Measurements from ENCODE around the gene ROR2.

ROR2 gene

GRCh38 chr9:91825422-91825821 is 124.6 kb downstream of the ROR2 start:
- in situ Hi-C loops (cut with HindIII; ENCODE audit: low sequenced_read_pairs) = no loop called here

- in situ Hi-C loops (cut with HindIII; ENCODE audit: low sequenced_read_pairs) = no loop called here
Observed at GRCh38 chr9:91824601-91825305, 125.3 kb downstream of the ROR2 start.

- in situ Hi-C loops (cut with HindIII; ENCODE audit: low sequenced_read_pairs) = no loop called here
Observed at GRCh38 chr9:91824151-91824550, 125.9 kb downstream of the ROR2 start.

- in situ Hi-C loops (cut with HindIII; ENCODE audit: low sequenced_read_pairs) = no loop called here
Observed at GRCh38 chr9:91820949-91821880, 128.8 kb downstream of the ROR2 start.

- in situ Hi-C loops (cut with HindIII; ENCODE audit: low sequenced_read_pairs) = no loop called here
Observed at GRCh38 chr9:91820126-91820750, 129.8 kb downstream of the ROR2 start.

- in situ Hi-C loops (cut with HindIII; ENCODE audit: low sequenced_read_pairs) = no loop called here
Observed at GRCh38 chr9:91818647-91819403, 131.2 kb downstream of the ROR2 start.

GRCh38 chr9:91818225-91818585 is 131.8 kb downstream of the ROR2 start:
- in situ Hi-C loops (cut with HindIII; ENCODE audit: low sequenced_read_pairs) = no loop called here

GRCh38 chr9:91817493-91818224 is 132.4 kb downstream of the ROR2 start:
- in situ Hi-C loops (cut with HindIII; ENCODE audit: low sequenced_read_pairs) = no loop called here

GRCh38 chr9:91817106-91817492 is 132.9 kb downstream of the ROR2 start:
- in situ Hi-C loops (cut with HindIII; ENCODE audit: low sequenced_read_pairs) = no loop called here

- in situ Hi-C loops (cut with HindIII; ENCODE audit: low sequenced_read_pairs) = no loop called here
Observed at GRCh38 chr9:91816356-91816755, 133.7 kb downstream of the ROR2 start.

- in situ Hi-C loops (cut with HindIII; ENCODE audit: low sequenced_read_pairs) = no loop called here
Observed at GRCh38 chr9:91815896-91816295, 134.1 kb downstream of the ROR2 start.

- in situ Hi-C loops (cut with HindIII; ENCODE audit: low sequenced_read_pairs) = no loop called here
Observed at GRCh38 chr9:91814753-91815152, 135.3 kb downstream of the ROR2 start.

GRCh38 chr9:91814201-91814600 is 135.8 kb downstream of the ROR2 start:
- in situ Hi-C loops (cut with HindIII; ENCODE audit: low sequenced_read_pairs) = no loop called here

- in situ Hi-C loops (cut with HindIII; ENCODE audit: low sequenced_read_pairs) = no loop called here
Observed at GRCh38 chr9:91813176-91813795, 136.7 kb downstream of the ROR2 start.

GRCh38 chr9:91812191-91812590 is 137.8 kb downstream of the ROR2 start:
- in situ Hi-C loops (cut with HindIII; ENCODE audit: low sequenced_read_pairs) = no loop called here

- in situ Hi-C loops (cut with HindIII; ENCODE audit: low sequenced_read_pairs) = no loop called here
Observed at GRCh38 chr9:91811024-91811909, 138.8 kb downstream of the ROR2 start.

- in situ Hi-C loops (cut with HindIII; ENCODE audit: low sequenced_read_pairs) = no loop called here
Observed at GRCh38 chr9:91810286-91810905, 139.6 kb downstream of the ROR2 start.

GRCh38 chr9:91809581-91810285 is 140.3 kb downstream of the ROR2 start:
- in situ Hi-C loops (cut with HindIII; ENCODE audit: low sequenced_read_pairs) = no loop called here

Measured in endothelial cell of hepatic sinusoid (primary cell).